GM06990 (cell line): Measurements from ENCODE around the gene FAM81B.

ENCODE experiments used
- DNase-seq: peaks from one replicate; pipeline ENCODE4 v3.0.0-alpha.2; 2011; ENCODE audit not compliant: insufficient read length; ENCODE audit errors: extremely low read depth
- H3K27me3 ChIP-seq: replicated peaks from 2 replicates; pipeline ENCODE4 v1.6.0; 2011; ENCODE audit warnings: low read length; ENCODE audit not compliant: control insufficient read depth, insufficient read depth
- H3K36me3 ChIP-seq: 2 replicates; pipeline ENCODE4 v1.5.1; 2011; ENCODE audit warnings: low read length; ENCODE audit not compliant: control insufficient read depth, insufficient read depth
- H3K4me3 ChIP-seq: replicated peaks from 2 replicates; pipeline ENCODE4 v1.5.1; 2011; ENCODE audit warnings: low read depth, mild to moderate bottlenecking, control low read depth, low read length
- TF ChIP-seq, protein P1 (sequence below): IDR thresholded peaks from 2 replicates; pipeline ENCODE4 v1.5.1; 2011; ENCODE audit warnings: low read length, control low read depth, mild to moderate bottlenecking, inconsistent platforms; ENCODE audit not compliant: insufficient read depth, poor library complexity, severe bottlenecking

Gene FAM81B

DNA sequence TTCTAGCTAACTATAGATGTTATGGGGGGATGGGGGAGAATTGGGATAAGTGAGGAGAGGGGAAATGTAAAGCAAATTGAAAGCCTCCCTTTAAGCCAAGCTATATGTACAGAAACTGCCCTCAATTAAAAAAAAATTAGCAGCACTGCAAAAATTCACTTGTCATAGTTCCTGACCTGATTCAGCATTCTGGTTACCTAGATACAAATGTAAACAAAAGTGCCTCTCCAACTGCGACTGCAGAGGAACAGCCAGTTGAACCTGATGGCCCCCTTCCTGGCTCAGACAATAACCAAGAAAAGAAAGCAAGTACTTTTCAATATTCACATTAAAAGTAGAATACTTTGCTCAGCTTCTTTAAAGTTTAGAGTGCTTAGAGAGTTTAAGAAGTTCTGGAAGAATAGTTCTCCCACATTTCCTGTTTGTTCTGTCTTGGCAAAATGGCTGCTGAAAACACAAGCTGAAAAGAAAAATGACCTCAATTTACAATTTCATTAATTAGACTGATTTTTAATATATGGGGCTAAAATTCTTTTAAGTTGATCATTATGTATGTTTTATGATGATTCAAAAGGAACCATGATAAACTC lies 1.5 kb downstream of the FAM81B start:
- no peaks in the 10 kb centered on the region for H3K36me3 ChIP-seq
- TF ChIP-seq, protein P1, sequence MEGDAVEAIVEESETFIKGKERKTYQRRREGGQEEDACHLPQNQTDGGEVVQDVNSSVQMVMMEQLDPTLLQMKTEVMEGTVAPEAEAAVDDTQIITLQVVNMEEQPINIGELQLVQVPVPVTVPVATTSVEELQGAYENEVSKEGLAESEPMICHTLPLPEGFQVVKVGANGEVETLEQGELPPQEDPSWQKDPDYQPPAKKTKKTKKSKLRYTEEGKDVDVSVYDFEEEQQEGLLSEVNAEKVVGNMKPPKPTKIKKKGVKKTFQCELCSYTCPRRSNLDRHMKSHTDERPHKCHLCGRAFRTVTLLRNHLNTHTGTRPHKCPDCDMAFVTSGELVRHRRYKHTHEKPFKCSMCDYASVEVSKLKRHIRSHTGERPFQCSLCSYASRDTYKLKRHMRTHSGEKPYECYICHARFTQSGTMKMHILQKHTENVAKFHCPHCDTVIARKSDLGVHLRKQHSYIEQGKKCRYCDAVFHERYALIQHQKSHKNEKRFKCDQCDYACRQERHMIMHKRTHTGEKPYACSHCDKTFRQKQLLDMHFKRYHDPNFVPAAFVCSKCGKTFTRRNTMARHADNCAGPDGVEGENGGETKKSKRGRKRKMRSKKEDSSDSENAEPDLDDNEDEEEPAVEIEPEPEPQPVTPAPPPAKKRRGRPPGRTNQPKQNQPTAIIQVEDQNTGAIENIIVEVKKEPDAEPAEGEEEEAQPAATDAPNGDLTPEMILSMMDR: no peak
- no peak overlapping the region for H3K4me3 ChIP-seq
- H3K27me3 ChIP-seq: peaks cover 2% of the 10 kb centered on the region; the same call in 1 of the 2 replicates
- no peak for DNase-seq

DNA sequence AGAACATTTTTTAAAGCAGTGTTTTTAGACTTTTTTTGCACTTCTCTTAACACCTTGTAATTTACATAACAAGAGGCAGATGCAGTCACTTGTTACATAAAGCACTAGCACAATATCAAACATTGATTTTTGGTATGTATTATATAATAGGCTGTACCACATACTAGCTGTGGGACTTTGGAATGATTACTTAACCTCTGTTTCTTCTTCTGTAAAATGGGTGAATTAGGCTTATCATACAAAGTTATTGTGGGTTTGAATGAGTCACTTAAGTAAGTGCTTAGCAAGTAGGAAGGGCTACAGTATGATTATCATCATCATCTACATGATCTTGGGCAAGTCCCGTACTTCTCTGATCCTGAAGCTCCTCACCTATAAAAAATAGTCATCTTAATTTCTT lies 2.1 kb downstream of the FAM81B start:
- no peak overlapping the region for H3K4me3 ChIP-seq
- no peak for DNase-seq
- TF ChIP-seq, protein P1: no peak
- no peaks in the 10 kb centered on the region for H3K36me3 ChIP-seq
- peaks cover 2% of the 10 kb centered on the region; the same call in 1 of the 2 replicates for H3K27me3 ChIP-seq

DNA sequence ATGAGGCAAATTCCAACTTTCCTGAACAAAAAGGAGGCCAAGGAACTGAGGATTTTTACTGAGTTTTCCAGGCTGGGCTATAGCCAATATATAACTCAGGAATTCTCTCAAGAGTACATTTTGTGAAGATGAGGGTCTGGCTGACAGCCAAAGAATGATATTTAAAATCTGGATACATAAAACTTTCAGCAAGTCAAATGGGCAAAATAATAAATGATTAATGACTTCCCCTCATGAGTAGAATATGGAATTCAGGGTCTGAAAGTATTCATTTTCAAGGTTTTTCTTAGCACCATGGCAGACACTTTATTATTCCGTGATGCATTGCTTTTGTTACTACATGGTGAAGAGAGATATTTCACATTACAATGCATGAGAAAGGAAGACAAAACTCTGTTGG lies 7.8 kb downstream of the FAM81B start:
- peaks cover 2% of the 10 kb centered on the region; the same call in 1 of the 2 replicates for H3K27me3 ChIP-seq
- TF ChIP-seq, protein P1: no peak
- no peak for DNase-seq
- no peaks in the 10 kb centered on the region for H3K36me3 ChIP-seq
- no peak overlapping the region for H3K4me3 ChIP-seq

GRCh38 chr5:95401626-95402025 lies 10.5 kb downstream of the FAM81B start:
- H3K4me3 ChIP-seq: no peak overlapping the region
- TF ChIP-seq, protein P1: no peak
- DNase-seq: no peak
- no peaks in the 10 kb centered on the region for H3K27me3 ChIP-seq
- no peaks in the 10 kb centered on the region for H3K36me3 ChIP-seq

- H3K27me3 ChIP-seq: no peaks in the 10 kb centered on the region
- TF ChIP-seq, protein P1: no peak
- DNase-seq: no peak
These were observed 12.8 kb downstream of the FAM81B start for GRCh38 chr5:95403996-95404395.

More at GRCh38 chr5:95403996-95404395, 12.8 kb downstream of the FAM81B start:
- H3K4me3 ChIP-seq: no peak overlapping the region
- no peaks in the 10 kb centered on the region for H3K36me3 ChIP-seq
